Immature natural killer cell (primary cell): ENCODE measurements around the gene GAS2L3. TPM values are rescaled to one million over a fixed set of nuclear protein-coding genes. Genes with fewer than 3 reads are reported as not detected.

Experiments
- DNase-seq, 3 donors: peaks; one replicate each; pipeline ENCODE4 v3.0.0; 2022; ENCODE audit warnings: mixed read lengths in 1 of 3
- H3K27ac Mint-ChIP-seq, 6 donors: one replicate each; pipeline ENCODE4 v1.8.0; 2020; ENCODE audit warnings: mixed read lengths in 6 of 6, mild to moderate bottlenecking in 5 of 6, inconsistent platforms in 4 of 6, moderate library complexity in 3 of 6
- H3K27me3 Mint-ChIP-seq, 3 donors: one replicate each; pipeline ENCODE4 v1.8.0; 2020 to 2021; ENCODE audit warnings: low read depth in 3 of 3, mild to moderate bottlenecking in 3 of 3, mixed read lengths in 3 of 3, moderate library complexity in 3 of 3, inconsistent platforms in 1 of 3
- H3K36me3 Mint-ChIP-seq, 3 donors: one replicate each; pipeline ENCODE4 v1.8.0; 2020; ENCODE audit warnings: mixed read lengths in 3 of 3, inconsistent platforms in 2 of 3, mild to moderate bottlenecking in 2 of 3
- H3K4me1 Mint-ChIP-seq, 2 donors: one replicate each; pipeline ENCODE4 v1.8.0; 2020; ENCODE audit warnings: inconsistent platforms in 2 of 2, mild to moderate bottlenecking in 2 of 2, mixed read lengths in 2 of 2, moderate library complexity in 1 of 2
- H3K4me3 Mint-ChIP-seq, 5 donors: one replicate each; pipeline ENCODE4 v1.8.0; 2020; ENCODE audit warnings: mild to moderate bottlenecking in 5 of 5, mixed read lengths in 5 of 5, inconsistent platforms in 3 of 5, moderate library complexity in 3 of 5
- H3K9me3 Mint-ChIP-seq, 6 donors: one replicate each; pipeline ENCODE4 v1.8.0; 2020; ENCODE audit warnings: mild to moderate bottlenecking in 6 of 6, mixed read lengths in 6 of 6, inconsistent platforms in 4 of 6, moderate library complexity in 3 of 6
- polyA plus RNA-seq, 3 donors: library from polyadenylated mRNA; unstranded; fragments of 300-500 nt; fragmentation: Illumina TruSeq; gene quantifications; one replicate each; pipeline ENCODE4 v1.2.3, GENCODE V29; 2021

GAS2L3 gene
- polyA plus RNA-seq, 3 donors from 2014 or later, result 0.30 TPM; not detected in 2

DNA sequence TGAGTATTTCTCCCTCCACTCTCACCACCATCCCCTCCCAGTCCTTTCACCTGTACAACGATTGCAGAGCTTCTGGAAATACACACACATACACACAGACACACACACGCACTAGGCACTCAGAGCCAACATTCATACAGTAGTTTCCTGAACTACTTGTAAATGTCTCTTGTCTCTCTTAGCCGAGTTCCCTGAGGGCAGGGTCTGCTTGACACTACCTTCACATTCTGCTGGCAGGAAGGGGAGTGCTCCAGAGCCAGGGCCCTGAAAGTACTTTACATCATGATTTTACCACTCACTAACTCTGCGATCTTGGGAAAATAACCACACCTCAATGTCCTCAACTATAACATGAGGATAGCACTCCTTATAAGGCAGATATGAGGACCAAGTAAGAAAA lies 82.7 kb downstream of the GAS2L3 start:
- H3K9me3 Mint-ChIP-seq, result peaks cover 0 to 9% (median 6%) of the 10 kb centered on the region in 6 donors
- H3K27ac Mint-ChIP-seq, result no peak overlapping the region
- no peak for DNase-seq
- peaks cover 2% of the 10 kb centered on the region in 3 donors for H3K27me3 Mint-ChIP-seq
- no peak overlapping the region for H3K4me3 Mint-ChIP-seq
- no peaks in the 10 kb centered on the region for H3K36me3 Mint-ChIP-seq
- no peaks in the 10 kb centered on the region for H3K4me1 Mint-ChIP-seq

DNA sequence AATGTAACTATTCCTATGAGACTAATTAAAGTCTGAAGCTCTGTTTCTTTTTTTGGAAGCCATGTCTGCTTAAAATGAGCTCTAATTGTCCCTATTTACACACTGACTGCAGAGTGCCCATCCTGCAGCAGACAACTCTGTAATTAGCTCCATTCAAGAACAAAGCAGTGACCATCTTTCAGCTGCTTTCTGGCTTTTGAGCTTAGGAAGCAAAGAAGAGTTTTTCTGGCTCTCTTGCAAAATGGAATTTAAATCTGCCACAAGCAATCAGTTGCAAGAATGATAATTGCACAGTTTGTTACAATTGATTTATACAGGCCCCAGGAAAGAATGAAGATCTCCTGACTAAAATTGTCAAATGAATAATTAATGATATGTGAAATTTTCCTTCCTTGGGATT lies 83.4 kb downstream of the GAS2L3 start:
- H3K4me3 Mint-ChIP-seq, result no peak overlapping the region
- H3K27me3 Mint-ChIP-seq, result peaks cover 2 to 4% (median 2%) of the 10 kb centered on the region in 3 donors
- H3K36me3 Mint-ChIP-seq, result no peaks in the 10 kb centered on the region
- peaks cover 0 to 9% (median 4%) of the 10 kb centered on the region in 6 donors for H3K9me3 Mint-ChIP-seq
- DNase-seq, result no peak
- H3K27ac Mint-ChIP-seq, result no peak overlapping the region
- no peaks in the 10 kb centered on the region for H3K4me1 Mint-ChIP-seq

DNA sequence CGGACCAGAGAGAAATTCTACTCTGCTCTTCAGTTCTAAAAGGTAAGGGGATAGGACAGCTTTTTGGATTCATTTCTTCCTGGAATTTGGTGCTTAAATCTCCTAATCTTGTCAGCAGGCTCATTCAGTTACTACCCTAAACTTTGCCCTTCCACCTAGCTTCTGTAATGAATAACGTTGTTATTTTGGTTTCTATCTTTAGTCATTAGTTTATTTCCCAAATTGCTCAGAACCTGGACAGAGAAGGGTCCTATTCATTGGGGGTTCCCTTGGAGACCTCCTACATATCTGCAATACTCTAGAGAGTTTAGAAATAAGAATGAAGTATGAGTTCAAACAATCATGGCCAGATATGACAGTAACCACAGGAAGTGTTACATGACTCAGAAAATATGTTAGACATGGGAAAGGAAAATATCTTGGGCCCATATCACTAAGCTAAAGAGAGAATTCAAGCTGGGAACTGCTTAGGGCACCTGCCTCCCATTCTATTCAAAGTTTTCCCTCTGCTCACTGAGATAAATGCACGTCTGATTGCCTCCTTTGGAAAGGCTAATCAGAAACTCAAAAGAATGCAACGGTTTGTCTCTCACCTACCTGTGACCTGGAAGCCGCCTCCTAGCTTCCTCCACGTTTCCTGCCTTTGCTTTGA lies 87.9 kb downstream of the GAS2L3 start:
- Mint-ChIP-seq H3K4me1 (no peaks in the 10 kb centered on the region), H3K9me3 (peaks cover 0 to 7% (median 4%) of the 10 kb centered on the region in 6 donors), H3K27ac (no peak overlapping the region), H3K36me3 (no peaks in the 10 kb centered on the region), H3K4me3 (no peak overlapping the region), H3K27me3 (peaks cover 2 to 4% (median 2%) of the 10 kb centered on the region in 3 donors)
- no peak for DNase-seq

DNA sequence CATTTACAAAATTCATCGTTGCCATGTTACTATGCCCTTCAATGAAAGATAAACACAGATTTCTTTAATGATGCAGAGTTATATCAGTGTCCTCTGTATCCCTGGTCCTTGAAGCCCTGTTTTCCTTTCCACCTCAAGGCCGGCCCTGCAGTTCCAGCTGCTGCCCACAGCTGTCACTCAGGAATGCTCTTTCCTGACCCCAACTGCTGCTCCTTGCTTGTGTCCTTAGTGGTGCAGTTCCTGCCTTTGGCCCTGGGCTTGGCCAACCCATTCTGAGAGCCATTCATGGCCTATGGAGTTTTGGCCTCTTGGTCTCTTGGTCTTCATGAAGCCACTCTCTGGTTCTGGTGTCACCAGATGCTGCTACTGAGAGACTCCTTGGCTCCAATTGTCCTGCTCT lies 93.1 kb downstream of the GAS2L3 start:
- peaks cover 0 to 2% (median 0%) of the 10 kb centered on the region in 6 donors for H3K9me3 Mint-ChIP-seq
- H3K27me3 Mint-ChIP-seq, result no peaks in the 10 kb centered on the region
- no peak for DNase-seq
- H3K4me3 Mint-ChIP-seq, result no peak overlapping the region
- no peaks in the 10 kb centered on the region for H3K36me3 Mint-ChIP-seq
- no peak overlapping the region for H3K27ac Mint-ChIP-seq
- H3K4me1 Mint-ChIP-seq, result no peaks in the 10 kb centered on the region

- Mint-ChIP-seq H3K27me3 (peaks cover 0 to 2% (median 0%) of the 10 kb centered on the region in 3 donors), H3K4me3 (no peak overlapping the region), H3K9me3 (peaks cover 0 to 2% (median 0%) of the 10 kb centered on the region in 6 donors), H3K36me3 (no peaks in the 10 kb centered on the region), H3K27ac (no peak overlapping the region), H3K4me1 (no peaks in the 10 kb centered on the region)
- DNase-seq, result peak in 1 of 3 donors; percentile 9
Observed at GRCh38 chr12:100668945-100669536, 95.6 kb downstream of the GAS2L3 start.

DNA sequence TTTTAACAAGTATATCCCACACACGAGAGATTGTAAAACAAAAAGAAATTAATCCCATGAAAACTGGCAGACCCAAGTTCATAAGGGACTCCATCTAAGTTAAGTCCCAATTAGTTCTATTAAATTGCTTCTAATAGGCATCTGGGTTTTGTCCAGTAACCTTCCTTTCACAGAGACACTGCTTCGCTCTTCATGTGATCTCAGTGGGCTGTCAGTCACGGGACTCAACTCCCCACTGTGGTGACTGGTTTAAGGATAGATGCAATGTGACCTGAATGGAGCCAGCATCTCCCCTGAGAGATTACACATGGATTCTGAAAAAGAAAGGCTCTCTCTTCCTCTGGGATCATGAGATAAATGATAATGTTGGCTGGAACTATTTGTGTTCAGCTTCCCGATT lies 96.4 kb downstream of the GAS2L3 start:
- Mint-ChIP-seq H3K27ac (no peak overlapping the region), H3K4me1 (no peaks in the 10 kb centered on the region), H3K4me3 (no peak overlapping the region), H3K9me3 (peaks cover 0 to 2% (median 0%) of the 10 kb centered on the region in 6 donors), H3K27me3 (peaks cover 0 to 2% (median 0%) of the 10 kb centered on the region in 3 donors), H3K36me3 (no peaks in the 10 kb centered on the region)
- DNase-seq, result no peak

GRCh38 chr12:100671396-100672074 lies 98.1 kb downstream of the GAS2L3 start:
- Mint-ChIP-seq H3K36me3 (no peaks in the 10 kb centered on the region), H3K27ac (no peak overlapping the region), H3K4me1 (no peaks in the 10 kb centered on the region), H3K27me3 (peaks cover 0 to 2% (median 0%) of the 10 kb centered on the region in 3 donors), H3K9me3 (no peaks in the 10 kb centered on the region), H3K4me3 (no peak overlapping the region)
- DNase-seq, result no peak

GRCh38 chr12:100672075-100672592 lies 98.7 kb downstream of the GAS2L3 start:
- H3K4me3 Mint-ChIP-seq, result no peak overlapping the region
- H3K27ac Mint-ChIP-seq, result no peak overlapping the region
- H3K9me3 Mint-ChIP-seq, result no peaks in the 10 kb centered on the region
- no peaks in the 10 kb centered on the region for H3K4me1 Mint-ChIP-seq
- DNase-seq, result no peak
- H3K36me3 Mint-ChIP-seq, result no peaks in the 10 kb centered on the region
- H3K27me3 Mint-ChIP-seq, result peaks cover 0 to 2% (median 0%) of the 10 kb centered on the region in 3 donors

DNA sequence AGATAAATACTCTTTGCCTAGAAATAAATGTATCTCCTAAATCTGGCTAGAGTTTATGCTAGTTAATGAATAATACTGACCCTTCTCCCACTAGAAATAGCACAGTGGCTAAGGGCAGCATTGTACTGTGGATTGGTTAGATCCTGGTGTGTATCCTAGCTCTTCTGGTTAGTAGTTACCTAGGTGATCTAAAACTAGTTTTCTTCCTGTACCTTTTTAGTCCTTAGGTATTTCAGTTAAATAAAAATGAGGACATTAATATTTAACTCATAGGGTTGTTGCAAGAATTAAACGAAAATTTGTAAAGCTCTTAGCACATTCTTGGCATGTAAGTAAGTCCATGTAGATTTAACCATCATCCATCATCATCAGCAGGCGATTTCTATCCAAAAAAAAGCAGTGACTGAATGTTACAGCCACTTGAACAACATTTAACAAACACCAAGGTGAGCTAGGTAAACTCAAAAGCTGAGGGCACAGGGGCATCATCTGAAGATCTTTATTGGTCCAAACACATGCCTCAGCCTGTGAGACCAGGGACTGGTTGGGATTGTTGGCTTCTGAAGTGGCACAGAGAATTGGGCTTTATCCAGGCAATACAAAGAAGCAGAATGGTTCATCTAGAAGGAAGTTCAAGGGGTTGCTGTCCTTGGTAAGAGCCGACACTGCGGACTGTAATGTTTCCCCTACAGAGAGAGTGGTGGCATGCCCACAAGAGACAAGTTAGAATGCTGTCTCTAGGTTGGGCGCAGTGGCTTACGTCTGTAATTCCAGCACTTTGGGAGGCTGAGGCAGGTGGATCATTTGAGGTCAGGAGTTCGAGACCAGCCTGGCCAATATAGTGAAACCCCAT lies 100.8 kb downstream of the GAS2L3 start:
- Mint-ChIP-seq H3K36me3 (no peaks in the 10 kb centered on the region), H3K9me3 (peaks cover 0 to 2% (median 0%) of the 10 kb centered on the region in 6 donors), H3K4me1 (no peaks in the 10 kb centered on the region), H3K4me3 (no peak overlapping the region), H3K27me3 (peaks cover 0 to 2% (median 0%) of the 10 kb centered on the region in 3 donors), H3K27ac (no peak overlapping the region)
- no peak for DNase-seq

Other genes starting within 250 kb of the GAS2L3 start
- not detected for gene SLC17A8, start 216.6 kb upstream of the GAS2L3 start, polyA plus RNA-seq
- gene NR1H4, start 99.8 kb upstream of the GAS2L3 start, polyA plus RNA-seq, result not detected
- gene ANO4, start 221.1 kb downstream of the GAS2L3 start, polyA plus RNA-seq, result not detected